ENCODE data around the gene ANKS6.

The ANKS6 gene

GRCh38 chr9:98770717-98771116 is 25.6 kb downstream of the ANKS6 start:
- no peak for DNase-seq

DNA sequence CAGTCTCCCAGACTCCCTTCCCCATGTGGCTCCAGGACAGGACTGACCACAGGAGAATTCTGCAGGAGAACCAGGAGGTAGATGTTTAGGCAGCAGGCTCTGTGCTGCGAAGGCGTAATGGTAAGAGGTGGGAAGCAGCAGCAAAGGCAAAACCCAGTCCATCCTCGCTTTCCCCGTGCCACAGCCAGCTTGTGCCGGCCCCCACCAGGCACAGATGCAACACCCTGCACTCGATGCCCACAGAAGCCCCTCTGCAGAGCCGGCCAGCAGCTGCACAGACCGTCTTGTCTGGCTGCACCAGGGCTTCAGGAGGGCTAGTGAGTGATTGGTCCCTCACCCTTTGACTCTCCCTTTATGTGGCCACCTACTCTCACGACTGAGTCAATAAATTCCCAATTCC is 28.0 kb downstream of the ANKS6 start:
- DNase-seq = no peak

- DNase-seq = no peak
These were observed 28.4 kb downstream of the ANKS6 start for GRCh38 chr9:98767915-98768314.

- DNase-seq = no peak
These were observed 29.2 kb downstream of the ANKS6 start for GRCh38 chr9:98767196-98767595.

DNA sequence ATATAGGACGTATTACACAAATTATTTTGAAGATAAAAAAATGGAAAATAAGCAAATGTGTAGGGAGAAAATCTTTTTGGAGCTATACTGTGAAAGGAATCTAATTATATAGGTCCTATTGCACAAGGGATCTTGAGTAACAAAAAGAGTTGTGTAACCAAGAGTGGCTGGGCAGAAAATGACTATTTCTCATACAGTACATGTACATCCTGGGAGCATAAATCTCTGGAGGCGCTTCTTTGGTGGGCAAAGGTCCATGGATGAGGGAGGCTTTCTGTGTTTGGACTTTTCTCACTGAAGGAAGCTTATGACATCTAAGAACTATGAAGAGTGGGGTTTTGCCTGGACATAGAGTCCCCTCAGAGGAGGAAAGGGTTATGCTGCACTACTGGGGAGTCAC is 29.8 kb downstream of the ANKS6 start:
- no peak for DNase-seq

GRCh38 chr9:98765256-98765655 is 31.1 kb downstream of the ANKS6 start:
- no peak for DNase-seq

GRCh38 chr9:98763986-98764745 is 32.2 kb downstream of the ANKS6 start:
- no peak for DNase-seq

GRCh38 chr9:98760231-98760630 is 36.1 kb downstream of the ANKS6 start:
- DNase-seq = no peak

DNA sequence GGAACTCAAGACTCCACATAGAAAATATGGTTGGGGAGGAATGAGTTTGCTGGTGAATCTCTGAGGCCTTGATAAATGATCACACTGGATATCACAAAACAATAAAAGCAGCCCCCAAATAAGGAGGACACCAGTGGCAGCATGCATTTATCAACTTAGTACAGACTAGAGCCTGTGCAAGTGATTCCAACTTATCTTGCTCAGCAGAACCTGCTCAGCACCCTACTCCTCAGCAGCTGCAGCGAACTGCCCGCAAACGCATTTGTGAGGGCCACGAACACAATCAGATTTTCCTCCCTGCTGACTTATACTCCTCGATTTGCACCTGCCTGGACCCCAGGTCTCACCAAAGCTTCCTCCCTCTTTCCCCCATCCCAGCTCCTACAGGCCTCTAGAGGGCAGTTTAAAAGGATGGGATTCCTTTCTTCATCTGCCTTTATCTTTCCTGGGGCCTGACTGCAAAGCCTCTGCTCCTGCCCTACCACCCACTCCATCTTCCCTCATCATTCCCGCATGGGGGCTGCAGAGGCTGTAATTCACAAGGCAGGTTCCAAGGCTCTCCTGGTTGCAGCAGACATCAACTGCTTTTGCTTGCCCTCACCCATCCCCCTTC is 41.2 kb downstream of the ANKS6 start:
- DNase-seq = no peak

GRCh38 chr9:98751210-98751609 is 45.1 kb downstream of the ANKS6 start:
- no peak for DNase-seq

- no peak for DNase-seq
These were observed 45.8 kb downstream of the ANKS6 start for GRCh38 chr9:98750364-98751060.

GRCh38 chr9:98747476-98747875 is 48.9 kb downstream of the ANKS6 start:
- DNase-seq = no peak

- DNase-seq = no peak
These were observed 50.9 kb downstream of the ANKS6 start for GRCh38 chr9:98745470-98745869.

- no peak for DNase-seq
These were observed 52.3 kb downstream of the ANKS6 start for GRCh38 chr9:98743818-98744611.

DNA sequence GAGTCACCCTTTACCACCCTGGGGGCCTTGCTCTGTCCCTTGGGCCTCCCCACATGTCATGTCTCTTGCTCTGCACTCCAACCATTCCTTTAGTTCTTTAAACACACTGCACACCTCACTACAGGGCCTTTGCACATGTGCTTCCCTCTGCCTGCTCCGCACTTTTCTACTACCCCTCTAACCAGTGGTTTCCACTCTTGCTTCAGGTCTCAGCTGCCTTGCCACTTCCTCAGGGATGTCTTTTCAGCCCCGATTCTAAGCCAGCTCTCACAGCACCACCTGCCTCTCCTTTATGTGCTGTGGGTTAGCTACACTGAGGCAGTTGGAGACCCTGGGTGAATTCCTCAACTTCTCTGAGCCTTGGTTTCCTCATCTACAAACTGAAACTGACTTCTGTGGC is 53.0 kb downstream of the ANKS6 start:
- no peak for DNase-seq

- DNase-seq = no peak
These were observed 53.8 kb downstream of the ANKS6 start for GRCh38 chr9:98742325-98743280.

GRCh38 chr9:98740226-98740881 is 56.0 kb downstream of the ANKS6 start:
- DNase-seq = no peak

DNA sequence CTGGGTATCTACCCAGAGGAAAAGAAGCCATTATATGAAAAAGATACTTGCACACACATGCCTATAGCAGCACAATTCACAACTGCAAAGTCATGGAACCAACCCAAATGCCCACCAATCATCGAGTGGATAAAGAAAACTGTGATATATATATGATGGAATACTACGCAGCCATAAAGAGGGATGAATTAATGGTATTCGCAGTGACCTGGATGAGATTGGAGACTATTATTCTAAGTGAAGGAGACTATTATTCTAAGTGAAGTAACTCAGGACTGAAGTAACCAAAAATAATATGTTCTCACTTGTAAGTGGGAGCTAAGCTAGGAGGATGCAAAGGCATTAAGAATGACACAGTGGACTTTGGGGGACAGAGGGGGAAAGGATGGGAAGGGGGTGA is 57.6 kb downstream of the ANKS6 start:
- DNase-seq = no peak

GRCh38 chr9:98736226-98736625 is 60.1 kb downstream of the ANKS6 start:
- no peak for DNase-seq

GRCh38 chr9:98732801-98733200 is 63.6 kb downstream of the ANKS6 start:
- DNase-seq = no peak

DNA sequence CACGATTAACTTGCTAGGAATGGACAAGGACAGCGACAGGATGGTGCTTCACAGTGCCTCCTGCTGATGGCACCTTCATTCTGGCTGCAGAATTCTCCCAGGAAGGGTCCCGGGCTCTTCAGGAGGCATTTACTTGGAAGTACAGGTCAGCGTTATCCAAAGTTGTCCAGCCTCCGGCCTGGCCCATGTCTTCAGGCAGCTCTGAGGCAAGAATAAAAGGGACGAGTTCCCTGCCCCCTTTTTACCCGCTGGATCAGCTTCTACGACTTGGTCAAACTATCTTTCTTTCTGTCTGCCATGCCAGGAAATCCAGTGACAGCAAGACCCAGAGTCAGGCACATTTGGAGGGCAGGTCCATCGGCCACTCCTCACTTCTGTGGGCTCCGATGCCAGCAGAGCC is 64.3 kb downstream of the ANKS6 start:
- DNase-seq = no peak

DNA sequence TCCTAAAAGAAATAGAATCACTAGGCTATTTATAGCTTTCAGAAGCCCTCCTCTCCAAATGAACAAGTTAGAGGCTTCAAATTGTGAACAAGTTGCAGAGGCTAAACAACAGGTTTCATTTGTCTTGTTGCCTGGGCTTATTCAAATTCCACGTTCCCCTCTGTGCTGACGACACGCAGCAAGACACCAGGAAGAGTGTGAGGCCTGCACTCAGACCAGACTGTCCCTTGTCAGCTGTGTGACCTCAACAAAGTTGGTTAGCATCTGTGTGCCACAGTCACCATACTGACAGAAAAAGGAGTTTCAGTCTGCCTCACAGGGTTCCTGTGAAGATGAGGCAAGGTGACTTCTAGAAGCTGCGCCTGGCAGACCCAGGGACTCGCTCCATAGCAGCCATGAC is 65.5 kb downstream of the ANKS6 start:
- no peak for DNase-seq
